GM12875 (cell line): ENCODE measurements around the gene SYCE1L.
"Not testable (repeated sequence)": the region's sequence is repeated elsewhere in the genome, so short reads cannot be mapped to it uniquely, and the experiment has no call there.

Source experiments
- H3K4me3 ChIP-seq: one replicate; pipeline ENCODE4 v1.5.1; 2011; ENCODE audit warnings: low read depth, low read length, control low read depth
- CTCF ChIP-seq: IDR thresholded peaks from 2 replicates; pipeline ENCODE4 v1.5.1; 2011; ENCODE audit warnings: low read depth, mild to moderate bottlenecking, control low read depth, inconsistent platforms, low read length, moderate library complexity, borderline replicate concordance; ENCODE audit not compliant: insufficient read depth

SYCE1L gene

GRCh38 chr16:77199211-77199610, at the start of gene SYCE1L:
Gene SYCE1L, plus strand, starts transcription at chr16:77199408. Its CDS starts 44 bp downstream, at chr16:77199452.
- no peak within 1 kb of the TSS for H3K4me3 ChIP-seq
- no peak for TF ChIP-seq CTCF

GRCh38 chr16:77157346-77158058, 41.7 kb upstream of the SYCE1L start:
- no peak overlapping the region for H3K4me3 ChIP-seq
- no peak for TF ChIP-seq CTCF

- TF ChIP-seq CTCF: no peak
- H3K4me3 ChIP-seq: no peak overlapping the region
These were observed 40.9 kb upstream of the SYCE1L start for GRCh38 chr16:77158293-77158692.

- no peak overlapping the region for H3K4me3 ChIP-seq
- no peak for TF ChIP-seq CTCF
These were observed 34.2 kb upstream of the SYCE1L start for GRCh38 chr16:77165006-77165405.

GRCh38 chr16:77165536-77166236, 33.5 kb upstream of the SYCE1L start:
- not testable (repeated sequence) for H3K4me3 ChIP-seq

- no peak for TF ChIP-seq CTCF
These were observed 32.5 kb upstream of the SYCE1L start for GRCh38 chr16:77166726-77167125.

GRCh38 chr16:77168901-77169300, 30.3 kb upstream of the SYCE1L start:
- no peak overlapping the region for H3K4me3 ChIP-seq
- no peak for TF ChIP-seq CTCF

More at GRCh38 chr16:77166726-77167125, 32.5 kb upstream of the SYCE1L start:
- no peak overlapping the region for H3K4me3 ChIP-seq
